ENCODE measurements around the gene KCNG2. TPM values are rescaled to one million over a fixed set of nuclear protein-coding genes. Genes with fewer than 3 reads are reported as not detected.
A peak's percentile ranks its signal among the peaks of the same experiment; 100 is the strongest.

The KCNG2 gene
- total RNA-seq, 1 donor from 2014 or later = not detected

DNA sequence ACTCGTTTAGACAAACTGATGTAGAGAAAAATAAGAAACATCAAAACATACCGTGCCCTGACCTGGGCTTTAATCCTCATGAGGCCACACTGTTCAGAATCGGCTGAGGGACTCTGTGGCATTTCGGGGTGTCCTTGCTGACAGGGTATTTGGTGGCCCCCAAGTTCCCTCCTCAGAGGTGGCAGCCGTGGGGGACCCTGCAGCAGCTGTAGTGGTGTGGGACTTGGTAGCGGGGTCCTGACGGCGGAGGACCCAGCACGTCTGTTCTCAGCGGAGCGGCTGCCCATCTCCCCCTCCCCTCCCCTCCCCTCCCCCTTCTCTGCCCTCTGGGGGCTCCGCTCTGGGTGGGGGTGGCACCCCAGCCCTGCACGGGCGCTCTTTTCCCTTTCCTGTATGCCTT is 18.4 kb downstream of the KCNG2 start:
- Mint-ChIP-seq H3K4me1 (no peaks in the 10 kb centered on the region), H3K27ac (ENCODE audit: unreplicated experiment) (no peak overlapping the region), H3K36me3 (ENCODE audit: low read depth) (no peaks in the 10 kb centered on the region), H3K9me3 (no peaks in the 10 kb centered on the region), H3K27me3 (ENCODE audit: low read depth) (peaks cover 43% of the 10 kb centered on the region), H3K4me3 (no peak overlapping the region)
- DNase-seq (ENCODE audit: low read depth, low spot score) = no peak
- no peak for TF ChIP-seq CTCF (conservative IDR thresholded peaks at IDR 0.05)

- H3K4me1 Mint-ChIP-seq = no peaks in the 10 kb centered on the region
- peak overlapping the region; percentile 27 for H3K27ac Mint-ChIP-seq (ENCODE audit: unreplicated experiment)
- DNase-seq (ENCODE audit: low read depth, low spot score) = no peak
- H3K27me3 Mint-ChIP-seq (ENCODE audit: low read depth) = peaks cover 39% of the 10 kb centered on the region
- no peak for TF ChIP-seq CTCF (conservative IDR thresholded peaks at IDR 0.05)
- no peak overlapping the region for H3K4me3 Mint-ChIP-seq
- no peaks in the 10 kb centered on the region for H3K9me3 Mint-ChIP-seq
- no peaks in the 10 kb centered on the region for H3K36me3 Mint-ChIP-seq (ENCODE audit: low read depth)
Measured at GRCh38 chr18:79816981-79817606, 19.4 kb downstream of the KCNG2 start.

- no peaks in the 10 kb centered on the region for H3K9me3 Mint-ChIP-seq
- no peak overlapping the region for H3K4me3 Mint-ChIP-seq
- peaks cover 39% of the 10 kb centered on the region for H3K27me3 Mint-ChIP-seq (ENCODE audit: low read depth)
- peak overlapping the region; percentile 27 for H3K27ac Mint-ChIP-seq (ENCODE audit: unreplicated experiment)
- no peak for DNase-seq (ENCODE audit: low read depth, low spot score)
- no peak for TF ChIP-seq CTCF (conservative IDR thresholded peaks at IDR 0.05)
- H3K36me3 Mint-ChIP-seq (ENCODE audit: low read depth) = no peaks in the 10 kb centered on the region
- H3K4me1 Mint-ChIP-seq = no peaks in the 10 kb centered on the region
Measured at GRCh38 chr18:79817607-79817998, 19.9 kb downstream of the KCNG2 start.

DNA sequence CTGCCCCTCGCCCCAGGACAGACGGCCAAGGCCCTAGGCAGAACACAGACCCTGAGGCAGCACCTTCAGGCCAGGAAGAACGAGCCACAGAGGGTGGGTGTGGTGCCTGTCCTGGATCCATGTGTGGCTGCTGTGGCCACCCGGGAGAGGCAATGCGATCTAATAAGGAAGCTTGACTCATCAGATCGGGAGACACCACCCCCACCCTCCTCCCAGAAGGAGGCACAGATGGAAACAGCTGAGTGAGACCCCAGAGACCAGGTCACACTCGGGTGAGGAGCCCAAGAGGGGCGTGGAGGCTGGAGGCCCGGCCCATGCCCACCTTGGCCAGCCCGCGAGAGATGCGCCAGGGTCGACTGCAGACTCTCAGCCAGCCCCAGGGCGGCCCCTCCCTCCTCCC is 20.3 kb downstream of the KCNG2 start:
- no peak for DNase-seq (ENCODE audit: low read depth, low spot score)
- no peak for TF ChIP-seq CTCF (conservative IDR thresholded peaks at IDR 0.05)
- Mint-ChIP-seq H3K36me3 (ENCODE audit: low read depth) (no peaks in the 10 kb centered on the region), H3K9me3 (no peaks in the 10 kb centered on the region), H3K4me3 (no peak overlapping the region), H3K4me1 (no peaks in the 10 kb centered on the region), H3K27ac (ENCODE audit: unreplicated experiment) (no peak overlapping the region), H3K27me3 (ENCODE audit: low read depth) (peaks cover 39% of the 10 kb centered on the region)

- Mint-ChIP-seq H3K36me3 (ENCODE audit: low read depth) (no peaks in the 10 kb centered on the region), H3K4me1 (no peaks in the 10 kb centered on the region), H3K27me3 (ENCODE audit: low read depth) (peaks cover 33% of the 10 kb centered on the region), H3K4me3 (no peak overlapping the region), H3K9me3 (no peaks in the 10 kb centered on the region), H3K27ac (ENCODE audit: unreplicated experiment) (no peak overlapping the region)
- no peak for TF ChIP-seq CTCF (conservative IDR thresholded peaks at IDR 0.05)
- no peak for DNase-seq (ENCODE audit: low read depth, low spot score)
Measured at GRCh38 chr18:79818631-79819030, 20.9 kb downstream of the KCNG2 start.
